Skin epidermis (tissue), 12 donors: ENCODE data around the gene PDCD6IP.
A peak's percentile ranks its signal among the peaks of the same experiment; 100 is the strongest.

Experiments
- H3K27ac ChIP-seq, 21 experiments: fragments of 200-600 bp; sonication (generic) in 11 of 21; one replicate each; pipeline ENCODE4 v1.5.0; 2020; ENCODE audit warnings: mild to moderate bottlenecking in 3 of 21, inconsistent platforms in 2 of 21, moderate library complexity in 2 of 21
- H3K4me3 ChIP-seq, 7 experiments: fragments of 200-600 bp; sonication (generic) in 2 of 7; one replicate each; pipeline ENCODE4 v1.5.0; 2020; ENCODE audit warnings: inconsistent platforms in 2 of 7, mild to moderate bottlenecking in 2 of 7, moderate library complexity in 1 of 7

PDCD6IP gene

GRCh38 chr3:33791477-33792166, 6.8 kb upstream of the PDCD6IP start:
- Histone ChIP-seq H3K27ac (no peak overlapping the region), H3K4me3 (no peak overlapping the region)

DNA sequence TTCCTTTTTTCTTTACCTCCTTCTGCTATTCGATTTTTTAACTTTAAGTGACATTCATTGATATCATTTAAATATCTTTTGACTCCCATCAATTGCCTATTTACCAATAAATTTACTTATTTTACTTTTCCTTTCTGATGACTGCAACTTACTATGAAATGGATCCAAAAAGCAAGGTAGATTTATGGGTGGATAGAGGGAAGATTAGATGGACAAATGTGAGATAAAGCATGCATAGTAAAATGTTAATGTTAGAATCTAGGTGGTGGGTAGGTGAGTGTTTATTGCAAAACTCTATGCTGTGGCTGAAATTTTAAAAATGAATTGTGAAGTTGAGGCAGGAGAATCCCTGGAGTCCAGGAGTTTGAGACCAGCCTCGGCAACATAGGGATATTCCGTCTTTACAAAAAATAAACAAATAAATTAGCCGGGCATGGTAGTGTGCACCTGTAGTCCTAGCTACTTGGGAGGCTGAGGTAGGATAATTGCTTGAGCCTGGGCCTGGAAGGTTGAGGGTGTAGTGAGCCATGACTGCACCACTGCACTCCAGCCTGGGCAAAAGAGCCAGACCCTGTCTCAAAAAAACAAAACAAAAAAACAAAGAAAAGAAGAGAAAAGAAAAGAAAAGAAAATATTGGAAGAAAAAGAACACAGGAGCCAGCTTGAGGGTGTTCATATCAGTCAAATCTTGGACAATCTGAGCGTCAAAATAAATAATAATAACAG, 6.1 kb upstream of the PDCD6IP start:
- no peak overlapping the region for H3K4me3 ChIP-seq
- H3K27ac ChIP-seq = no peak overlapping the region

GRCh38 chr3:33795131-33795530, 3.3 kb upstream of the PDCD6IP start:
- Histone ChIP-seq H3K27ac (no peak overlapping the region), H3K4me3 (no peak overlapping the region)

DNA sequence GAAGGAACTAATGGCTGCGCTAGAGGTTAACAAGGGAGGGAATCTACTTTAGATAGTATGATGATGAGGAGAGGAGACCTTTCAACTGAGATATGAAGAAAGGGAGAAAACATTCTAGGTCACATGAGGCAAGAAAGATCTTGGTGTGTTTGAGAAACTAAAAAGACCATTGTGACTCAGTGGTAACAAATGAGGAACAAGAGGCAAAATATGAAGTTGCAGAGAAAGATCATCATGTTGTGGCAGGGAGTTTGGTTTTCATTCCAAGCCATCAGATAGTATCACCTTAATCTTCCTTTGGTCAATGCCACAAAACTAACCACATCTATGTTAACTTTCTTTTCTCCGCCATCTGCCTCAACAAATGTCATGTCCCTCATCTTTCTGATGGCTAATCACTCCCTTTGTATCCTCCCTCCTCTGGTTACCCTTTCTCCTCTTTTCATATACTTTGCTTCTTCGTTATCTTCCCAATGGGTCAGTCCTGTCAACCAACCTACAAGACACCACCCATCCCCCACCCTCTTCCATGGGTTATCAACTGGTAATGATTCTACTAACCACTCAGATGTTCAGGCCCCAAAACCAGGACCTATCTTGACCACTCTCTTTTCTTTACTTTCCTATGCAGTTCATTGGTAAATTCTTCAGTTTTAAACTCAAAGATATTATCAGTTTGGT, 2.4 kb upstream of the PDCD6IP start:
- Histone ChIP-seq H3K4me3 (no peak overlapping the region), H3K27ac (no peak overlapping the region)

DNA sequence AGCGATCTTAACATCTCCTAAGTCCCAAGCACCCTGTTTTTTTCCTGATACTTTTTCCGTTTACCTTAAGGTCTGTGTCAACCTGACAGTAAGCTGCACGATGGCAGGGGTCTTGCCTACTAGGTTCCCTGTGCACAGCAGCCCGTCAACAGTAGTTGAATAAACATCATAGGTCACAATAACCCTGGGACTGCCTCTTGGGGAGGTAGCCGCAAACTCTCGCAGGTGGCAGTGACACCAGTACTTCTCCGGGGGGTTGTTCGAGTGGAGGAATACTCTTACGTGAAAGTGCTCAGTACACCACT, 365 bp upstream of the PDCD6IP start:
- Histone ChIP-seq H3K27ac (peak overlapping the region; percentile 77 to 99 (median 96)), H3K4me3 (peak overlapping the region; percentile 45 to 94 (median 66))

DNA sequence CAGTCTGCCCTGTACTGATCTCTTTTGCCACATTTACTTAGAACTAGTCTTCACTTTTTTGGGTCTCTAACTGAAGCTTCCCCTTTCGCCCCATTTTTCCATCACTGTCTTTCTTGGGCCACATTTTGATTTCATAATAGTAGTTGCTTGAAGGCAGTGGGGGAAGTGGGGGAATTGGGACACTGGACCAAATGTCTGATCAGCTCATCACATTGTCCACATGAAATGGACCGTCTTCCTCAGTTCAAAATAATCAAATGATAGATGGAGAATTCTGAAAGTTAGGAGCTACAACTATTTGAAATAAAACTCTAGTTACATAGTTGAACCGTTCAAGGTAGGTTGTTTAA, 747 bp downstream of the PDCD6IP start:
- Histone ChIP-seq H3K4me3 (peak overlapping the region; percentile 45 to 94 (median 66)), H3K27ac (peak overlapping the region in 20 of 21 experiments; percentile 77 to 99 (median 96))

DNA sequence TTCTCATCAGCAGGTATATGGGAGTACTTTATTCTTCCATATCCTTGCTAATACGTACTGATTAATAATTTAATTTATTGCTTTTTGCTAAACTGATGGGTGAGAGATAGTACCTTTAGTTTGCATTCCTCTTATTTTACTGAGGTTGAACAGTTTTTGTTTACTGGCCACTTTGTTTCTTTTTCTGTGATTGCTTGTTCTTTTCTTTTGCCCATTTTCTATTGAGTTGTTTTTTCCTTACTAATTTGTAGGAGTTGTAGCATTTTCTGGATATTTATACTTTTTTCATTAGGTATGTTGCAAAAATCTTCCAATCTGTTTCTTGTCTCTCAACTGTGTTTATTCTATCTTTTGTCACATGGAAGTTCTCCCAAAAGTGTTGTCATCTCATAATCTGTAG, 4.8 kb downstream of the PDCD6IP start:
- H3K27ac ChIP-seq = no peak overlapping the region
- H3K4me3 ChIP-seq = no peak overlapping the region

GRCh38 chr3:33803894-33804526, 5.6 kb downstream of the PDCD6IP start:
- H3K27ac ChIP-seq = no peak overlapping the region
- no peak overlapping the region for H3K4me3 ChIP-seq

GRCh38 chr3:33807191-33807590, 8.8 kb downstream of the PDCD6IP start:
- H3K27ac ChIP-seq = peak overlapping the region in 6 of 21 experiments; percentile 13 to 67 (median 28)

DNA sequence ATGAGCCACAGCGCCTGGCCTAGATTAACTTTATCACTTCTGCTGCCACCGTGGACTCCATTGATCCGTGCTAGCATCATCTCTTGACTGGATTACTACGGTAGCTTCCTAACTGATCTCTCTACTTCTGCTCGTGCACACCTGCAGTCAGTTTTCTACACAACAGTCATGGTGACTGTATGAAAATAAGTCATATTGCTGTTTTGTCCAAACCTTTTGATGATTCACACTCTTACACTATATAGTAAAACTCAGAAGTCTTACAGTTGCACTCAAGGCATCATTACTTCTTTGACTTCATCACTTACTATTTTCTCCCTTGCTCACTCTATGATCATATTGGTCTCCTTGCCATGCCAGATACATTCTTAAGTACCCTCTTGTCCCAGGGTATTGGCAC, 10.1 kb downstream of the PDCD6IP start:
- Histone ChIP-seq H3K27ac (no peak overlapping the region), H3K4me3 (no peak overlapping the region)

More at GRCh38 chr3:33807191-33807590, 8.8 kb downstream of the PDCD6IP start:
- no peak overlapping the region for H3K4me3 ChIP-seq

DNA sequence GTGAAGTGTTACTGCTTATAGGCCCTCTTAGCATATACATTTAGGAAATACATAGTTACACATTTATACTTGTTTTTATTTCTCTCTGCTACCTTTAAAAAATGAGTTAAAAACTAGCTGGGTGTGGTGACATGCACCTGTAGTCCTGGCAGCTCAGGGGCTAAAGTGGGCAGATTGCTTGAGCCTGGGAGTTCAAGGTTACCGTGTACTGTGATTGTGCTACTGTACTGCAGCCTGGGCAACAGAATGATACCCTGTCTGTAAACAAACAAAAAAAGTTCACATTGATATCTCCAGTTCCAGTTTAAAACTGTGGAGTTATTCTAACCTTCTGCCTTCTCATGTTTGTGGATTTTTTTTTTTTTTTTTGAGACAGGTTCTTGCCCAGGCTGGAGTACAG, 12.1 kb downstream of the PDCD6IP start:
- Histone ChIP-seq H3K4me3 (no peak overlapping the region), H3K27ac (no peak overlapping the region)

DNA sequence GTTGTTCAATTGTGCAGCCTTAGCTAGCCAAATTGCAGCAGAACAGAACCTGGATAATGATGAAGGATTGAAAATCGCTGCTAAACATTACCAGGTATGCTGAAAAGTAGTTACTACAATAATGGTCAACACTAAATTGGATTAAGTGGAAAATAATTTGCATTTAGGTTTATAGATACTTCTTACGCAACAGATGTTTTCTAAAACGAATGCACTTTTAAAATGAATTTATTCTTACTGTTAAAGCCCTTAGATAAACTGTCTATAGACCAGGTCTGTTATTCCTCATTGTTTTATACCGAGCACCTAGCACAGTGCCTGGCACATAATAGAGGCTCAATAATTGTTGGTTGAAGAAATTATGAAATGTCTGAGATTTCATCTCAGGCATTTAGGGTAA, 23.6 kb downstream of the PDCD6IP start:
- Histone ChIP-seq H3K4me3 (no peak overlapping the region), H3K27ac (no peak overlapping the region)

DNA sequence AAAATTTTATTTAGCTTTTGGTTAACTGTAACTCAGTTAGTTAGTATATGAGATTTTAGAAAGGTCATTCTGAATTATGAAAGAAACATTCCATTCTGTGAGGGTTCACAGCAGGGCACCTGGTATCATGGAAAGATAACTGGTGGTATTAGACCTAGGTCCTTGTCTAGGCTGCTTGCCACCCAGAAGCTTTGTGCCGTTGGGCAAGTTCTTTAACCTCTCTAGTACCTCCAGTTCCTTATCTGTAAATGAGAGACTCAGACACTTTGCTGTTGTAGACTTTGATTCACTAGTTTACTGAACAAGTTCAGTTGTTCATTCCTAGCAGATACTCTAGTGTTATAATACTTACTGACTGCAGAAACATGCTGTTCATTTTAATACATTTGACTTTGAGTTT, 25.4 kb downstream of the PDCD6IP start:
- H3K27ac ChIP-seq = no peak overlapping the region
- no peak overlapping the region for H3K4me3 ChIP-seq

DNA sequence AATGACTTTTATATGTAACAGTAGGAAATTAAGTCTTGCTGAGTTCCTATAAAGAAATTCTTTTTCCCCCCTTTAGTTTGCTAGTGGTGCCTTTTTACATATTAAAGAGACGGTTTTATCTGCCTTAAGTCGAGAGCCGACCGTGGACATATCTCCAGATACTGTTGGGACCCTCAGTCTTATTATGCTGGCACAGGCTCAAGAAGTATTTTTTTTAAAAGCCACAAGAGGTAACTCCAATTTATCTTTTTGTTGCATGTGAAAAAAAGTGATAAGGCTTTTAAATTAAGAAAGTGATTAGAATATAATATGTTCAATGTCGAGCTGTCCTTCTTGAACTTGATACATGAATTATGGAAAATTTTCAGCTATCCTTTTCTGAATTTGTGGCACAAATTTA, 26.7 kb downstream of the PDCD6IP start:
- Histone ChIP-seq H3K27ac (no peak overlapping the region), H3K4me3 (no peak overlapping the region)

- Histone ChIP-seq H3K4me3 (no peak overlapping the region), H3K27ac (no peak overlapping the region)
Measured at GRCh38 chr3:33826206-33826605, 27.8 kb downstream of the PDCD6IP start.

DNA sequence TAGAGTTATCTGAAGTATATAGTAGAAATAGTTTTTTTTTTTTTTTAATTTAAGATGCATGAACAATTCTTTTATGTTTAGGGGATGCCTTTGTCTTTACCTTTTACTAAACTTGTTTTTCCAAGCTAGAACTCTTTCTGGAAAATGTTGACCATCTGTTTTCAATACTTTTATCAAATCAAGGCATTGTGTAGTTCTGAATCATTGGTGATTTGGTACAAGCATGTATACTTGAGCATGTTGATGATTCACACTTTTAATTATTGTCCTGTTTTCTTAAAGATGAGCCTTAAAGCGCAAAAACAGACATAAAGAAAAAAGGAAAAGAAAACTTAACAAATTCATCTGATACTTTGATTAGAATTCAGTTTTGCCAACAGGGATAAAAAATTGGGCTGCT, 28.3 kb downstream of the PDCD6IP start:
- H3K27ac ChIP-seq = no peak overlapping the region
- H3K4me3 ChIP-seq = no peak overlapping the region

DNA sequence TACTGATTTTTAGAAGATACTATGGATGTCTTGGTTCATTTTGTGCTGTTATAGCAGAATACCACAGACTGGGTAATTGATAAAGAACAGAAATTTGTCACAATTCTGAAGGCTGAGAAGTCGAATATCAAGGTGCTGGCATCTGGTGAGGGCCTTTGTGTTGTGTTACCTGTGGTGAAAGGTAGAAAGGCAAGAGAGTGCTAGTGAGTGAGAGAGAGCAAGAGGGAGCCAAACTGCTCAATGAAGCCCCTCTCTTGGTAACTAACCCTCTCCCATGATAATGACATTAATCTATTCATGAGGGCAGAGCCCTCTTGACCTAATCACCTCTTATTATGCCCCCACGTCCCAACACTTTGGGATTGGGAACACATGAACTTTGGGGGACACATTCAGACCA, 31.3 kb downstream of the PDCD6IP start:
- no peak overlapping the region for H3K4me3 ChIP-seq
- no peak overlapping the region for H3K27ac ChIP-seq

GRCh38 chr3:33831053-33831452, 32.6 kb downstream of the PDCD6IP start:
- Histone ChIP-seq H3K4me3 (no peak overlapping the region), H3K27ac (no peak overlapping the region)

DNA sequence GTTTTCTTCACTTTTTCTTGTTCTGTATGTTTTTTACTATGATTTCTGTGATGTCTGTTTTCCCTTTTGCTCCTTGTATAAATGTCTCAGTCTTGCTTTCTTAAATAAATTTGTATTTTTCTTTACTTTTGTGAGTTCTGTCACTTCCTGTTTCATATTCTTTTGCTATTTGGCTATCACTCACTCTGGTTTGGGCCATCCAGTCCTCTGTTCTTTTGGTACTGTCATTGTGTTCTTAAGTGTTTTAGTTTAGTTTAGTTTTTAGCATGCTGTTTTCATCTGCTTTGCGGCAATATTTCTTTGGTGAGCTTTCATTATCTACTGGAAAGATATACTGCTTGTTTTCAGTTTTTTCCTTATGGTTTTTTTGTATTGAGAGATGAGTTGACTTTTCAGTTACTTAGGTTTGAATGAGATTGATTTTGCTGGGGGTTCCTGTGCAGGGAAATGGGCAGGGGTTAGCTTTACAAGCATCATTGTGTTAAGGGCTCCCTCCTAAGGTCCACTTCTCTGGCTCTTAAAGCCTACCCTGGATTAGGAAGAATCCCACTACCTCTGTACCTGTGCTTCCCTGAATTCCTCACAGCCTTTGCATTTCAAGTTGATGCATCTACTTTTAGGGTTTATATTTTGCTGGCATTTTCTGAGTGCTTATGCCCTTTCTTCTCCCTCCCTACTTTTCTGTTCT, 35.1 kb downstream of the PDCD6IP start:
- Histone ChIP-seq H3K27ac (no peak overlapping the region), H3K4me3 (no peak overlapping the region)

- H3K4me3 ChIP-seq = no peak overlapping the region
- no peak overlapping the region for H3K27ac ChIP-seq
Measured at GRCh38 chr3:33834096-33834453, 35.6 kb downstream of the PDCD6IP start.
